Thymus (tissue), 11 donors: ENCODE measurements around the gene GPNMB. TPM values are rescaled to one million over a fixed set of nuclear protein-coding genes. Genes with fewer than 3 reads are reported as not detected.

Source experiments
- DNase-seq, 9 donors: peaks; one replicate each; pipeline ENCODE4 v3.0.0-alpha.2; 2013; ENCODE audit warnings: low spot score in 9 of 9, low read depth in 6 of 9, missing footprints in 1 of 9
- H3K27ac ChIP-seq, 2 donors: one replicate each; pipeline ENCODE4 v1.5.1; 2013; ENCODE audit warnings: control low read depth in 1 of 2, low read depth in 1 of 2, low read length in 1 of 2, mild to moderate bottlenecking in 1 of 2, moderate library complexity in 1 of 2
- H3K27me3 ChIP-seq, 2 donors: one replicate each; pipeline ENCODE4 v1.5.1; 2013; ENCODE audit warnings: low read length in 1 of 2; ENCODE audit not compliant: control insufficient read depth in 2 of 2, insufficient read depth in 1 of 2
- H3K36me3 ChIP-seq, 2 donors: one replicate each; pipeline ENCODE4 v1.5.1; 2013; ENCODE audit warnings: low read length in 1 of 2, mild to moderate bottlenecking in 1 of 2, moderate library complexity in 1 of 2; ENCODE audit not compliant: control insufficient read depth in 2 of 2, insufficient read depth in 2 of 2
- H3K4me1 ChIP-seq, 2 donors: one replicate each; pipeline ENCODE4 v1.5.1; 2013; ENCODE audit warnings: low read length in 2 of 2; ENCODE audit not compliant: control insufficient read depth in 2 of 2, insufficient read depth in 2 of 2
- H3K4me3 ChIP-seq, 2 donors: one replicate each; pipeline ENCODE4 v1.5.1; 2013; ENCODE audit warnings: low read length in 2 of 2, control low read depth in 1 of 2, mild to moderate bottlenecking in 1 of 2
- H3K9me3 ChIP-seq, 2 donors: one replicate each; pipeline ENCODE4 v1.5.1; 2013; ENCODE audit warnings: low read length in 1 of 2, mild to moderate bottlenecking in 1 of 2; ENCODE audit not compliant: control insufficient read depth in 2 of 2, insufficient read depth in 1 of 2
- WGBS: extraction: QIAGEN DNeasy Blood & Tissue Kit; methylation state at CpG from one replicate; pipeline ENCODE4 v1.1.7; 2013; 5-methylcytosine and 5-hydroxymethylcytosine counted together
- polyA plus RNA-seq: library from polyadenylated mRNA; stranded (reverse); fragments of 200-250 nt; gene quantifications from one replicate; pipeline ENCODE4 v1.2.3, GENCODE V29; 2013
- total RNA-seq: library from RNA; stranded (reverse); fragments of 120-200 nt; gene quantifications from one replicate; pipeline ENCODE4 v1.2.4, GENCODE V29; 2013
- donor health status: healthy.

The GPNMB gene
- total and polyA plus RNA-seq, 2 donors: 63.4 to 150 TPM

DNA sequence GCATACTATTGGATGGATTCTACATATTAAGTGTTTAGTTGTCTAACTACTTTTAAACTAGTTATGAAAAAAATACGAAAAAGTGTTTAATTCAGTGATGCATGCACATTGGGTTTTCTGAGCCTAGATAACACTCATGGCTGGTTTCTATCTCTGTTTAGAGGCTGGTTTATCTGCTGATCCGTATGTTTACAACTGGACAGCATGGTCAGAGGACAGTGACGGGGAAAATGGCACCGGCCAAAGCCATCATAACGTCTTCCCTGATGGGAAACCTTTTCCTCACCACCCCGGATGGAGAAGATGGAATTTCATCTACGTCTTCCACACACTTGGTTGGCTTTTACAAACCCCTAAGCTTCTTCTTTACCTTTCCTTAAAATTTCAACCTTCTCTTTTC is 10.2 kb downstream of the GPNMB start:
- WGBS: 95% methylated on average over 7 of the region's 7 CpGs
- no peak for DNase-seq
- peaks cover 0 to 2% of the 10 kb centered on the region in 2 donors for H3K27me3 ChIP-seq
- H3K4me3 ChIP-seq: no peak overlapping the region
- no peaks in the 10 kb centered on the region for H3K36me3 ChIP-seq
- H3K27ac ChIP-seq: no peak overlapping the region
- H3K9me3 ChIP-seq: no peaks in the 10 kb centered on the region
- no peaks in the 10 kb centered on the region for H3K4me1 ChIP-seq

DNA sequence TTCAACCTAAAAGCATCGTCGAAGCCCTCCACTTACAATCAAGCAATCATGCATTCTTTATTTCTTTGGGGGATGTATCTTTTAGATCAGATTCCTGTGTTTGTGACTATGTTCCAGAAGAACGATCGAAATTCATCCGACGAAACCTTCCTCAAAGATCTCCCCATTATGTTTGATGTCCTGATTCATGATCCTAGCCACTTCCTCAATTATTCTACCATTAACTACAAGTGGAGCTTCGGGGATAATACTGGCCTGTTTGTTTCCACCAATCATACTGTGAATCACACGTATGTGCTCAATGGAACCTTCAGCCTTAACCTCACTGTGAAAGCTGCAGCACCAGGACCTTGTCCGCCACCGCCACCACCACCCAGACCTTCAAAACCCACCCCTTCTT is 13.8 kb downstream of the GPNMB start:
- H3K36me3 ChIP-seq: no peaks in the 10 kb centered on the region
- H3K4me1 ChIP-seq: no peaks in the 10 kb centered on the region
- DNase-seq: no peak
- no peak overlapping the region for H3K27ac ChIP-seq
- no peaks in the 10 kb centered on the region for H3K27me3 ChIP-seq
- no peaks in the 10 kb centered on the region for H3K9me3 ChIP-seq
- H3K4me3 ChIP-seq: no peak overlapping the region
- 94% methylated on average over 10 of the region's 10 CpGs for WGBS

DNA sequence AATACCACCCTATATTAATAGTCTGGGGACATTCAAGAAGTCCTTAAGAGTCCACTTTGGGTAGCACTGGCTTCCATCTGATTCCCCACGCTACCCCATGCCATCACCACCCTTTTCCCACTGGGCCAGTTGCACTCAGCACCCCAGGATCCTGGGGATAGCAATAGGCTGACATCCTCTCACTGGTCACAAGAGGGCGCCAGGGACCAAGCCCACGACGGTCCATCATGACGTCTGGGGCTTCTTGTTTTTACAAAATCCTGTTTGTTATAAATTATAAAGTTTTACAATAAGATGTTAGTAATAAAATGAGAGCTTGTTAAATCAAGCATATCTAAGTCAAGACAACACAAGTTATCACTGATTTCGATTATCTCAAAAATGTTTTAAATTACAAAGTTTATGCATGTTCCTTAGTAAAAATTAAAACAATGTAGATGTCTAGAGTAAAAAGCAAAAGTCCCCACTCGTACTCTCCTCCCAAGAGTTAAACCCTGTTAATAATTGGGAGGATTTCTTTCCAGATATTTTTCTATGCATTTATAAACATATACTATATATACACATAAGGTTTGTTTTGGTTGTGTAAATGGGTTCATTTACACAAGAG is 15.4 kb downstream of the GPNMB start:
- H3K4me3 ChIP-seq: no peak overlapping the region
- no peaks in the 10 kb centered on the region for H3K36me3 ChIP-seq
- no peaks in the 10 kb centered on the region for H3K4me1 ChIP-seq
- no peak overlapping the region for H3K27ac ChIP-seq
- 13% methylated on average over 7 of the region's 7 CpGs for WGBS
- peak in 7 of 9 donors; percentile 33 to 69 (median 46) for DNase-seq
- no peaks in the 10 kb centered on the region for H3K27me3 ChIP-seq
- H3K9me3 ChIP-seq: no peaks in the 10 kb centered on the region

DNA sequence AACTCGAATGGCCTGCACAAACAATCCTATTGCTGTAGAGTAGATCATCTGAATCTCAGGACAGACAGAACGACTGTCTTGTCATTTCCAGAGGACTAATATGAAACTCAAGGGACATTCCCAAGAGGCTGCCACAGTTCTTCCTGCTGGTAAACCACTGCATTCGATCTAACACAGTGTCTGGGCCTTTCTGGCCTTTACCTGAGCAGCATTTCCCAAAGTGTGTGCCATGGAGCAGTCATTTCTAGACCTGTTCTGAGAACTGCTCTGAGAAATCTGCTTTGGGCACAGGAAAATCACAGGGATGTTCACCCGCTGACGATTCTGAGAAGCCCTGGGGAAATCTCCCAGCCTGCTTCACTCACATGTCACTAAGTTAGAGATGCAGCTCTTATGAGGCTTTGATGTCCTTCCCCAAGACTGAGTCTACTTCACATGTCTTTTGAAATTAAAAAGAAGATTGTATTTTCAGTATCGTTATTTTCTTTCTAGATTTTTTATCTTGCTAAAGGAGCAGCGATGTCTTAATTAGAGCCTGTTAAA is 18.4 kb downstream of the GPNMB start:
- H3K9me3 ChIP-seq: no peaks in the 10 kb centered on the region
- WGBS: 91% methylated on average over 7 of the region's 7 CpGs
- H3K27ac ChIP-seq: no peak overlapping the region
- DNase-seq: no peak
- H3K36me3 ChIP-seq: no peaks in the 10 kb centered on the region
- no peak overlapping the region for H3K4me3 ChIP-seq
- H3K27me3 ChIP-seq: no peaks in the 10 kb centered on the region
- no peaks in the 10 kb centered on the region for H3K4me1 ChIP-seq

DNA sequence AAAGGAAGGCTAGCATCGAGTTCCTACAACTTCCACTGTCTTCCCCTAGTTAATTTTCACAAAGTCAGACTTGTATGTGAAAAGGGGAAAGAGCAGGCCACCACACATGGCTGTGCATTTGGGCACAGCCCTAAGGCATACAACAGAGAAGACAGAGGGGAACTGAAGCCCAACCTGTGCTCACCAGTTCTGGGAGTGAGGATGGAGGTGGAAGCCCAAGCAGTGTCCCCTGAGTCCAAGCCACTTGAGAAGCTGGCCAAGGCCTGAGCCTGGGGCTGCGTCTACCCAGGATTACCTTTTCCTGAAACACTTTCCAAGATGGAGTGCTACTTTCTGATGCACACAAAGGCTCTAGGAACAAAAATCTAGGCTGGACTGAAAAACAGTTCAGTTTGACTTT is 20.3 kb downstream of the GPNMB start:
- H3K4me1 ChIP-seq: no peaks in the 10 kb centered on the region
- no peaks in the 10 kb centered on the region for H3K36me3 ChIP-seq
- H3K9me3 ChIP-seq: no peaks in the 10 kb centered on the region
- no peak overlapping the region for H3K27ac ChIP-seq
- no peak overlapping the region for H3K4me3 ChIP-seq
- DNase-seq: no peak
- H3K27me3 ChIP-seq: no peaks in the 10 kb centered on the region
- WGBS: 97% methylated on average over 2 of the region's 2 CpGs

DNA sequence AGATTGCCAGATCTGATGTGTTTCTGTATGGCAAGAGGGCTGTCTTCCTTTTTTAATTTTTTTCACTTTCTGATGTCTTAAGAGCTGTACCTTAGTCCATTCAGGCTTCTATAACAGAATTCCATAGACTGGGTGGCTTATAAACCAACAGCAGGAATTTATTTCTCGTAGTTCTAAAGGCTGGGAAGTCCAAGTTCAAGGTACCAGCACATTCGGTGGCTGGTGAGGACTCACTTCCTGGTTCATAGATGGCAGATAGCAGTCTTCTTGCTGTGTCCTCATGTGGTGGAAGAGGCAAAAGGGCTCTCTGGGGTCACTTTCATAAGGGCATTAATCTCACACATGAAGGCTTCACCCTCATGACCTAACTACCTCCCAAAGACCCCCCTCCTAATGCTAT is 20.8 kb downstream of the GPNMB start:
- 97% methylated on average over 2 of the region's 2 CpGs for WGBS
- Histone ChIP-seq H3K27ac (no peak overlapping the region), H3K4me3 (no peak overlapping the region), H3K36me3 (no peaks in the 10 kb centered on the region), H3K4me1 (no peaks in the 10 kb centered on the region), H3K27me3 (no peaks in the 10 kb centered on the region), H3K9me3 (no peaks in the 10 kb centered on the region)
- no peak for DNase-seq

DNA sequence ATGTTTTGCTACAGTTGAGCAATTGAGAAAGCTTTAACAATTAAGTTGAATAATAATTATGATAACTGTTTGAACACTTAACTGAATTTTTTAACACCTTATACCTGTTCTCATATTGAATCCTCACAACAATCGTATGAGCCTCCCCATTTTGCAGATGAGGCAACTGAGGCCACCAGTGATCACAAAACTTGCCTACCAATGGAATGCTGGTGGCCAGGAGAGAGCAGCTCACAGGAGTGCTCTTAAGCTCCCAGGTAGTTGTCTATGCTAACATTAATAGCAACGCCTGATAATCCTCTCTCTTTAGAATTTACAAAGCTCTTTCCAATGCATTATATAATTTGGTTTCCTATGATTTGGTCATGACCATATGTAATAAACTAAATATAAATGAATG is 21.6 kb downstream of the GPNMB start:
- Histone ChIP-seq H3K36me3 (no peaks in the 10 kb centered on the region), H3K27ac (no peak overlapping the region), H3K9me3 (no peaks in the 10 kb centered on the region), H3K27me3 (no peaks in the 10 kb centered on the region), H3K4me1 (peaks cover 0 to 4% of the 10 kb centered on the region in 2 donors), H3K4me3 (no peak overlapping the region)
- no peak for DNase-seq
- over 99% methylated on average over 2 of the region's 2 CpGs for WGBS

DNA sequence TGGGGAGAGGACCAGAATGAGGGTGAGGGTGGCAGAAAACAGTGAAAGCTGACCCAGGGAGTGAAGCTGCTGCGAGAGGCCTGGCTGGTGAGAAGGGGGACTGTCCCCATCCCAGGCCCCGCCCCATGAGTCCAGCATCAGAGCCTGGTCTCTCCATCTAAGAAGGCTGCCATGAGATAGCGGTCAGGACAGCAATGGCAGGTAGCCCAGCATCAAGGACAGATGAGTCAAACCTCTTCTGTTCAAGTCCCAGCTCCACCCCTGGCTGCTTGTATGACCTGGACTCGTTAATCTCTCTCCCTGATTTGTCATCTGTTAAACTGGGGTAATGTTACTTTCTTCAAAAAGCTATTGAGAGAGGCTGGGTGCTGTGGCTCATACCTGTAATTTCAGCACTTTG is 22.2 kb downstream of the GPNMB start:
- H3K36me3 ChIP-seq: no peaks in the 10 kb centered on the region
- H3K9me3 ChIP-seq: no peaks in the 10 kb centered on the region
- no peaks in the 10 kb centered on the region for H3K27me3 ChIP-seq
- no peak overlapping the region for H3K27ac ChIP-seq
- H3K4me1 ChIP-seq: peaks cover 0 to 8% of the 10 kb centered on the region in 2 donors
- no peak overlapping the region for H3K4me3 ChIP-seq
- DNase-seq: no peak
- 97% methylated on average over 4 of the region's 4 CpGs for WGBS

DNA sequence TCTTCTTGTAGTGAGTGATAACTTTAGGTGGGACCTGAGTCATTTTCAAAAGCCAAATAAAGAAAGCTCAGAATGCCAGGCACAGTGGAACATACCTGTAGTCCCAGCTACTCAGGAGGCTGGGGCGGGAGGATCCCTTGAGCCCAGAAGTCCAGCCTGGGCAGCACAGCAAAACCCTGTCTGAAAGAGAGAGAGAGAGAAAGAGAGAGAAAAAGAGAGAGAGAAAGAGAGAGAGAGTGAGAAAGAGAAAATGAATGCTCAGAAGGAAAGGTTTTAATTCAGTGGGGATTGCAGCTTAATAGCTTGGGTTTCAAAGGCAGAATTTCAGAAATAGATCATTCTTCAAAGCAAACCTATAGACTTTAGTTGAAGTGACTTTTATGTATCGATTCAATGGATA is 25.7 kb downstream of the GPNMB start:
- Histone ChIP-seq H3K4me3 (no peak overlapping the region), H3K4me1 (peaks cover 0 to 8% of the 10 kb centered on the region in 2 donors), H3K27me3 (no peaks in the 10 kb centered on the region), H3K9me3 (no peaks in the 10 kb centered on the region), H3K36me3 (no peaks in the 10 kb centered on the region), H3K27ac (no peak overlapping the region)
- WGBS: 97% methylated on average over 2 of the region's 2 CpGs
- DNase-seq: no peak
